SU-DHL-6 (cell line): Measurements from ENCODE around the gene TCF12.

Experiments
- H2AFZ ChIP-seq: fragments of 200-600 bp; sonication (generic); 2 replicates; pipeline ENCODE4 v1.6.1; 2014; ENCODE audit warnings: low read depth, mild to moderate bottlenecking, moderate library complexity, mixed read lengths, antibody characterized with exemption, low read length; ENCODE audit not compliant: severe bottlenecking
- H3F3A ChIP-seq: fragments of 200-600 bp; shearing (Covaris generic); 2 replicates; pipeline ENCODE4 v1.6.0; 2016; ENCODE audit warnings: antibody characterized with exemption, mild to moderate bottlenecking; ENCODE audit not compliant: insufficient read depth
- H3K27ac ChIP-seq: fragments of 200-600 bp; sonication (generic); 2 replicates; pipeline ENCODE4 v1.5.1; 2016; ENCODE audit warnings: low read depth, mild to moderate bottlenecking, low read length, moderate library complexity, mixed read lengths
- H3K27me3 ChIP-seq: fragments of 200-600 bp; sonication (generic), shearing (Covaris generic); 2 replicates; pipeline ENCODE4 v1.6.0; 2014; ENCODE audit warnings: mild to moderate bottlenecking, low read length
- H3K36me3 ChIP-seq: fragments of 200-600 bp; sonication (generic); 2 replicates; pipeline ENCODE4 v1.6.1; 2014; ENCODE audit warnings: mild to moderate bottlenecking, low read length, mixed read lengths
- H3K4me2 ChIP-seq: fragments of 300-600, 200-600 bp; shearing (Covaris generic), sonication (generic); 2 replicates; pipeline ENCODE4 v1.6.0; 2014; ENCODE audit warnings: low read length, low read depth, mild to moderate bottlenecking; ENCODE audit not compliant: poor library complexity, severe bottlenecking
- H3K4me3 ChIP-seq: fragments of 200-600 bp; sonication (generic); 2 replicates; pipeline ENCODE4 v1.5.1; 2014; ENCODE audit warnings: antibody characterized with exemption, low read length, mild to moderate bottlenecking, mixed read lengths; ENCODE audit not compliant: insufficient read depth, poor library complexity, severe bottlenecking
- H3K79me2 ChIP-seq: fragments of 200-600 bp; sonication (generic); 2 replicates; pipeline ENCODE4 v1.6.1; 2014; ENCODE audit warnings: mild to moderate bottlenecking, low read length, moderate library complexity; ENCODE audit not compliant: insufficient read depth
- H3K9ac ChIP-seq: fragments of 200-600 bp; sonication (generic); 2 replicates; pipeline ENCODE4 v1.7.0; 2014; ENCODE audit warnings: mild to moderate bottlenecking, low read length
- H3K9me2 ChIP-seq: fragments of 200-600 bp; sonication (generic); replicated peaks from 2 replicates; pipeline ENCODE4 v1.6.1; 2014; ENCODE audit warnings: low read length; ENCODE audit not compliant: insufficient read depth
- H3K9me3 ChIP-seq: fragments of 200-600 bp; sonication (generic); 2 replicates; pipeline ENCODE4 v1.6.1; 2014; ENCODE audit warnings: low read length, mixed read lengths; ENCODE audit not compliant: insufficient read depth
- H4K20me1 ChIP-seq: fragments of 200-600 bp; sonication (generic); 2 replicates; pipeline ENCODE4 v1.6.1; 2014; ENCODE audit warnings: low read depth, mild to moderate bottlenecking, antibody characterized with exemption, low read length, moderate library complexity, mixed read lengths
- EZH2phosphoT487 ChIP-seq: fragments of 200-600 bp; sonication (generic), shearing (Covaris generic); conservative IDR thresholded peaks from 2 replicates; pipeline ENCODE4 v1.6.1; 2018; ENCODE audit warnings: mild to moderate bottlenecking, antibody characterized with exemption, low read length, moderate library complexity, mixed read lengths
- TF ChIP-seq, protein P1 (sequence below): fragments of 200-600 bp; sonication (generic); IDR thresholded peaks from one replicate; pipeline ENCODE4 v1.5.1; 2017; ENCODE audit warnings: antibody characterized with exemption, mild to moderate bottlenecking, low read length, moderate library complexity; ENCODE audit not compliant: insufficient read depth, poor library complexity, severe bottlenecking

Gene TCF12

DNA sequence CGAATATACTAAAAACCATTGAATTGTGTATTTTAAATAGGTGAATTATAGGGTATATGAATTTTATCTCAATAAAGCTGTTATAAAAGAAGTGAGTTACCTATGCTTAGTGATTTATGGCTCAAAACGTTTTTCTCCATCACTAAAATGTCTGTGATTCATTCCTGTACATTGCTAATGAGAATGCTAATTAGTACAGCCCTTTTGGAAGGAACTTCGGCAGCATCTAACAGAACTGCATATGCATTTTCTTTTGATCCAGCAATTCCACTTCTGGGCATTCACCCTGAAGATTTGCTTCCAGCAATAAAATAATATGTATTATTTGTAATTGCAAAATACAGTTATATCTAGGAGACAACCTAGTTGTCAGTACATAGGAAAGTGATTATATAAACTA lies 53.6 kb downstream of the TCF12 start:
- no peak overlapping the region for H3K4me2 ChIP-seq
- H3K27ac ChIP-seq: no peak overlapping the region
- peaks cover 54% of the 10 kb centered on the region for H3K79me2 ChIP-seq
- no peaks in the 10 kb centered on the region for H3K36me3 ChIP-seq
- H3F3A ChIP-seq: no peaks in the 10 kb centered on the region
- peaks cover 18% of the 10 kb centered on the region for H4K20me1 ChIP-seq
- TF ChIP-seq EZH2phosphoT487: no peak
- TF ChIP-seq, protein P1, sequence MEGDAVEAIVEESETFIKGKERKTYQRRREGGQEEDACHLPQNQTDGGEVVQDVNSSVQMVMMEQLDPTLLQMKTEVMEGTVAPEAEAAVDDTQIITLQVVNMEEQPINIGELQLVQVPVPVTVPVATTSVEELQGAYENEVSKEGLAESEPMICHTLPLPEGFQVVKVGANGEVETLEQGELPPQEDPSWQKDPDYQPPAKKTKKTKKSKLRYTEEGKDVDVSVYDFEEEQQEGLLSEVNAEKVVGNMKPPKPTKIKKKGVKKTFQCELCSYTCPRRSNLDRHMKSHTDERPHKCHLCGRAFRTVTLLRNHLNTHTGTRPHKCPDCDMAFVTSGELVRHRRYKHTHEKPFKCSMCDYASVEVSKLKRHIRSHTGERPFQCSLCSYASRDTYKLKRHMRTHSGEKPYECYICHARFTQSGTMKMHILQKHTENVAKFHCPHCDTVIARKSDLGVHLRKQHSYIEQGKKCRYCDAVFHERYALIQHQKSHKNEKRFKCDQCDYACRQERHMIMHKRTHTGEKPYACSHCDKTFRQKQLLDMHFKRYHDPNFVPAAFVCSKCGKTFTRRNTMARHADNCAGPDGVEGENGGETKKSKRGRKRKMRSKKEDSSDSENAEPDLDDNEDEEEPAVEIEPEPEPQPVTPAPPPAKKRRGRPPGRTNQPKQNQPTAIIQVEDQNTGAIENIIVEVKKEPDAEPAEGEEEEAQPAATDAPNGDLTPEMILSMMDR: no peak
- H3K4me3 ChIP-seq: no peak overlapping the region
- no peak overlapping the region for H2AFZ ChIP-seq
- H3K9me2 ChIP-seq: no peaks in the 10 kb centered on the region
- no peaks in the 10 kb centered on the region for H3K27me3 ChIP-seq
- H3K9me3 ChIP-seq: no peaks in the 10 kb centered on the region
- no peak overlapping the region for H3K9ac ChIP-seq

DNA sequence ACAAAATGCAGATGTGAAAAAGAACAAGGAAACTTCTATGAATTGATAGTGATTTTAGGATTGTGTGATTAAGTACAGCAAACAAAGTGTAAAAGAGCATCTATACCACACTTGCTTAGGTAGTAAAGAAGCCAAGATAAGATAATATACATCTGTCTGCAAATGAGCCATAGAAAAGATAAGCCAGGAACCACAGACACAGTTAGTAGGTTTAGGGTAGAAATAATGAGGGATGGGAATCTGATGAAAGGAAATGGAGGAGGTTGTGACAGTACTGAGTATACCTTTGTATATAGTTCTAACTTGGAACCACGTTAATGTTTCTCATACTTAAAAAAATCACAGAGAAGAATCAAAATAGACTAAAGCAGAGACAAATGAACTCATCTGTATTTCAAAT lies 54.0 kb downstream of the TCF12 start:
- Histone ChIP-seq H3K27me3 (no peaks in the 10 kb centered on the region), H2AFZ (no peak overlapping the region), H4K20me1 (peaks cover 18% of the 10 kb centered on the region), H3F3A (no peaks in the 10 kb centered on the region), H3K4me2 (no peak overlapping the region), H3K9me3 (no peaks in the 10 kb centered on the region), H3K79me2 (peaks cover 51% of the 10 kb centered on the region), H3K4me3 (no peak overlapping the region), H3K36me3 (no peaks in the 10 kb centered on the region), H3K27ac (no peak overlapping the region), H3K9me2 (no peaks in the 10 kb centered on the region), H3K9ac (no peak overlapping the region)
- TF ChIP-seq, protein P1: no peak
- TF ChIP-seq EZH2phosphoT487: no peak

DNA sequence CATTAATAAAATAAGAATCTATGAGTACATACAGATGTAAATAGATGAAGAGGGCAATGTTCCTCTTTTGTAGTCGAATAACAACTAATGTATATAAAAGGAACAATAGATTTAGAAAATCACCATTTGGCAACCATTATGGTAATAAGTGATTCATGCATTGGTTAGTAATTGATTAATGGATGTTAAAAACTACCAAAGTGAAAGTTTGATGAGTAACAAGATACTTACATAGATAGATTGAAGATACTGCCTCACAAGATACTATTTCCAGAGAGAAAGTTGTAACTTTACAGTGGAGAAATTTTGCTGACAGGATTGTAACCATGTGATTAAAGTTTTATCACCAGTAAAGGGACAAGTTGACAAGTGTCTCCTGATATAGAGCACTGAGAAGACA lies 55.0 kb downstream of the TCF12 start:
- H2AFZ ChIP-seq: no peak overlapping the region
- H3K36me3 ChIP-seq: no peaks in the 10 kb centered on the region
- H3K4me3 ChIP-seq: no peak overlapping the region
- no peaks in the 10 kb centered on the region for H3K9me3 ChIP-seq
- no peaks in the 10 kb centered on the region for H3F3A ChIP-seq
- H3K9me2 ChIP-seq: no peaks in the 10 kb centered on the region
- H3K27me3 ChIP-seq: no peaks in the 10 kb centered on the region
- H3K9ac ChIP-seq: no peak overlapping the region
- no peak for TF ChIP-seq EZH2phosphoT487
- TF ChIP-seq, protein P1: no peak
- peaks cover 24% of the 10 kb centered on the region for H4K20me1 ChIP-seq
- no peak overlapping the region for H3K4me2 ChIP-seq
- peaks cover 43% of the 10 kb centered on the region for H3K79me2 ChIP-seq
- H3K27ac ChIP-seq: no peak overlapping the region
